ENCODE data around the gene BAZ1A. TPM values are rescaled to one million over a fixed set of nuclear protein-coding genes. Genes with fewer than 3 reads are reported as not detected.

BAZ1A gene
- total and polyA plus RNA-seq, 4 experiments from 2014 or later, result 5.6 to 56.4 (median 35.3) TPM

GRCh38 chr14:34714320-34715126 lies 160.6 kb downstream of the BAZ1A start, which contains the start of gene CFL2:
TSS of gene CFL2 (minus strand) at chr14:34714593. CDS start at chr14:34714540, 53 bp downstream.
- Mint-ChIP-seq H3K36me3 (peaks cover 0 to 13% of the 10 kb centered on the region in 2 donors), H3K9me3 (no peaks in the 10 kb centered on the region), H3K4me3 (peak within 1 kb of the TSS; percentile 88 to 95 (median 93)), H3K4me1 (peaks cover 15 to 27% (median 19%) of the 10 kb centered on the region in 4 donors), H3K27me3 (no peaks in the 10 kb centered on the region), H3K27ac (peak within 1 kb of the TSS; percentile 92 to 96 (median 94))
- H3K4me3 ChIP-seq (ENCODE audit: low read length in 2 of 2), result peak within 1 kb of the TSS; percentile 25 to 65
- H3K4me1 ChIP-seq (ENCODE audit: insufficient read depth, low read length), result peaks cover 28% of the 10 kb centered on the region
- peak within 1 kb of the TSS; percentile 83 for H3K27ac ChIP-seq (ENCODE audit: low read depth, low read length)
- ChIA-PET CTCF (ENCODE audit: partially characterized antibody) (interaction anchor here (1.0 to 2.2 kb wide), 5 partner anchors 8 to 383 kb away, joined by 3 to 12 read pairs (median 6); no protein-coding TSS in a partner anchor), POLR2A (ENCODE audit: partially characterized antibody) (interaction anchor here (0.6 to 3.1 kb wide), 12 partner anchors 8 to 689 kb away, joined by 3 to 14 read pairs (median 4); partner anchors contain the start of genes BAZ1A, PPP2R3C and SNX6)
- no peaks in the 10 kb centered on the region for H3K36me3 ChIP-seq (ENCODE audit: insufficient read depth, low read length)
- H3K9me3 ChIP-seq (ENCODE audit: control insufficient read depth in 1 of 2, low read length in 2 of 2), result no peaks in the 10 kb centered on the region
- intact Hi-C loops (cut with micrococcal nuclease), result loop anchor here (1.0 to 5.0 kb wide), 3 partner anchors 47 to 268 kb away; partner anchors contain the start of genes SNX6 and SRP54
- H3K27me3 ChIP-seq (ENCODE audit: insufficient read depth, low read length), result no peaks in the 10 kb centered on the region
- peak; percentile 66 to 90 (median 74) for DNase-seq

- H3K27me3 Mint-ChIP-seq, result no peaks in the 10 kb centered on the region
- POLR2A ChIA-PET (ENCODE audit: partially characterized antibody), result interaction anchor here (0.6 to 3.1 kb wide), 8 partner anchors 9 to 408 kb away, joined by 3 to 14 read pairs (median 4); partner anchors contain the start of genes PPP2R3C and SNX6
- Histone ChIP-seq H3K4me1 (ENCODE audit: insufficient read depth, low read length) (peaks cover 28% of the 10 kb centered on the region), H3K27ac (ENCODE audit: low read depth, low read length) (peak overlapping the region; percentile 83), H3K4me3 (ENCODE audit: low read length in 2 of 2) (peak overlapping the region in 1 of 2 donors; percentile 65), H3K27me3 (ENCODE audit: insufficient read depth, low read length) (no peaks in the 10 kb centered on the region), H3K36me3 (ENCODE audit: insufficient read depth, low read length) (no peaks in the 10 kb centered on the region), H3K9me3 (ENCODE audit: control insufficient read depth in 1 of 2, low read length in 2 of 2) (no peaks in the 10 kb centered on the region)
- peaks cover 0 to 13% of the 10 kb centered on the region in 2 donors for H3K36me3 Mint-ChIP-seq
- peak; percentile 15 to 42 (median 20) for DNase-seq
- H3K9me3 Mint-ChIP-seq, result no peaks in the 10 kb centered on the region
- peak overlapping the region; percentile 92 to 96 (median 94) for H3K27ac Mint-ChIP-seq
- CTCF ChIA-PET (ENCODE audit: partially characterized antibody), result interaction anchor here (1.3 to 1.8 kb wide), 3 partner anchors 9 to 41 kb away, joined by 4 to 6 read pairs (median 5); no protein-coding TSS in a partner anchor
- intact Hi-C loops (cut with micrococcal nuclease), result loop anchor here (1.0 to 5.0 kb wide), 3 partner anchors 46 to 269 kb away; partner anchors contain the start of genes SNX6 and SRP54
- peak overlapping the region; percentile 88 to 95 (median 93) for H3K4me3 Mint-ChIP-seq
- H3K4me1 Mint-ChIP-seq, result peaks cover 15 to 27% (median 19%) of the 10 kb centered on the region in 4 donors
Observed at GRCh38 chr14:34713681-34714319, 161.4 kb downstream of the BAZ1A start.

- Histone ChIP-seq H3K4me1 (ENCODE audit: insufficient read depth, low read length) (peaks cover 28% of the 10 kb centered on the region), H3K36me3 (ENCODE audit: insufficient read depth, low read length) (no peaks in the 10 kb centered on the region), H3K27ac (ENCODE audit: low read depth, low read length) (peak overlapping the region; percentile 83), H3K9me3 (ENCODE audit: control insufficient read depth in 1 of 2, low read length in 2 of 2) (no peaks in the 10 kb centered on the region), H3K4me3 (ENCODE audit: low read length in 2 of 2) (peak overlapping the region in 1 of 2 donors; percentile 65), H3K27me3 (ENCODE audit: insufficient read depth, low read length) (no peaks in the 10 kb centered on the region)
- CTCF ChIA-PET (ENCODE audit: partially characterized antibody), result interaction anchor here (1.2 to 1.8 kb wide), 4 partner anchors 10 to 40 kb away, joined by 4 to 6 read pairs (median 6); no protein-coding TSS in a partner anchor
- POLR2A ChIA-PET (ENCODE audit: partially characterized antibody), result interaction anchor here (0.9 to 3.1 kb wide), 8 partner anchors 10 to 692 kb away, joined by 3 to 14 read pairs (median 4); partner anchors contain the start of genes NFKBIA, PPP2R3C and SNX6
- Mint-ChIP-seq H3K27me3 (no peaks in the 10 kb centered on the region), H3K27ac (peak overlapping the region; percentile 92 to 96 (median 94)), H3K4me3 (peak overlapping the region; percentile 88 to 95 (median 93)), H3K4me1 (peaks cover 15 to 27% (median 19%) of the 10 kb centered on the region in 4 donors), H3K36me3 (peaks cover 0 to 13% of the 10 kb centered on the region in 2 donors), H3K9me3 (no peaks in the 10 kb centered on the region)
- intact Hi-C loops (cut with micrococcal nuclease), result loop anchor here (5.0 kb wide), 1 partner anchor 46 kb away; no protein-coding TSS in a partner anchor
- no peak for DNase-seq
Observed at GRCh38 chr14:34713122-34713680, 162.0 kb downstream of the BAZ1A start.

- Histone ChIP-seq H3K9me3 (ENCODE audit: control insufficient read depth in 1 of 2, low read length in 2 of 2) (no peaks in the 10 kb centered on the region), H3K27ac (ENCODE audit: low read depth, low read length) (no peak overlapping the region), H3K27me3 (ENCODE audit: insufficient read depth, low read length) (no peaks in the 10 kb centered on the region), H3K4me3 (ENCODE audit: low read length in 2 of 2) (no peak overlapping the region), H3K4me1 (ENCODE audit: insufficient read depth, low read length) (peaks cover 28% of the 10 kb centered on the region), H3K36me3 (ENCODE audit: insufficient read depth, low read length) (no peaks in the 10 kb centered on the region)
- H3K9me3 Mint-ChIP-seq, result no peaks in the 10 kb centered on the region
- H3K27me3 Mint-ChIP-seq, result no peaks in the 10 kb centered on the region
- CTCF ChIA-PET (ENCODE audit: partially characterized antibody), result interaction anchor here (1.2 to 3.1 kb wide), 4 partner anchors 11 to 39 kb away, joined by 4 to 14 read pairs (median 6); no protein-coding TSS in a partner anchor
- H3K36me3 Mint-ChIP-seq, result peaks cover 0 to 13% of the 10 kb centered on the region in 2 donors
- no peak for DNase-seq
- peak overlapping the region in 4 of 7 donors; percentile 5 to 44 (median 28) for H3K27ac Mint-ChIP-seq
- H3K4me3 Mint-ChIP-seq, result peak overlapping the region in 5 of 8 donors; percentile 12 to 44 (median 21)
- H3K4me1 Mint-ChIP-seq, result peaks cover 15 to 27% (median 19%) of the 10 kb centered on the region in 4 donors
- POLR2A ChIA-PET (ENCODE audit: partially characterized antibody), result interaction anchor here (0.9 to 1.3 kb wide), 2 partner anchors 270 to 693 kb away, joined by 3 to 4 read pairs; partner anchors contain the start of gene NFKBIA
- intact Hi-C loops (cut with micrococcal nuclease), result loop anchor here (5.0 kb wide), 1 partner anchor 45 kb away; no protein-coding TSS in a partner anchor
Observed at GRCh38 chr14:34711796-34712712, 163.1 kb downstream of the BAZ1A start.

GRCh38 chr14:34711169-34711568 lies 164.0 kb downstream of the BAZ1A start:
- Histone ChIP-seq H3K9me3 (ENCODE audit: control insufficient read depth in 1 of 2, low read length in 2 of 2) (no peaks in the 10 kb centered on the region), H3K36me3 (ENCODE audit: insufficient read depth, low read length) (no peaks in the 10 kb centered on the region), H3K27ac (ENCODE audit: low read depth, low read length) (no peak overlapping the region), H3K27me3 (ENCODE audit: insufficient read depth, low read length) (no peaks in the 10 kb centered on the region), H3K4me3 (ENCODE audit: low read length in 2 of 2) (no peak overlapping the region), H3K4me1 (ENCODE audit: insufficient read depth, low read length) (peaks cover 28% of the 10 kb centered on the region)
- Mint-ChIP-seq H3K9me3 (no peaks in the 10 kb centered on the region), H3K36me3 (peaks cover 0 to 13% of the 10 kb centered on the region in 2 donors), H3K27ac (no peak overlapping the region), H3K4me3 (no peak overlapping the region), H3K4me1 (peaks cover 15 to 27% (median 19%) of the 10 kb centered on the region in 4 donors), H3K27me3 (no peaks in the 10 kb centered on the region)
- intact Hi-C loops (cut with micrococcal nuclease), result loop anchor here (5.0 kb wide), 1 partner anchor 44 kb away; no protein-coding TSS in a partner anchor
- POLR2A ChIA-PET (ENCODE audit: partially characterized antibody), result no interaction called here
- DNase-seq, result no peak
- CTCF ChIA-PET (ENCODE audit: partially characterized antibody), result interaction anchor here (1.5 to 3.1 kb wide), 3 partner anchors 12 to 38 kb away, joined by 7 to 19 read pairs (median 14); no protein-coding TSS in a partner anchor

Data from CD4-positive, alpha-beta memory T cell (primary cell).